WERI-Rb-1 (cell line): ENCODE data around the gene LHCGR.

Source experiments
- DNase-seq: peaks from one replicate; pipeline ENCODE4 v3.0.0-alpha.2; 2020
- H3K27ac ChIP-seq: fragments of 250-450 bp; sonication (Bioruptor Pico); 2 replicates; pipeline ENCODE4 v1.5.1; 2020; ENCODE audit warnings: mild to moderate bottlenecking, moderate library complexity
- H3K27me3 ChIP-seq: fragments of 250-450 bp; sonication (Bioruptor Pico); 2 replicates; pipeline ENCODE4 v1.5.1; 2021; ENCODE audit warnings: mild to moderate bottlenecking, low read depth, moderate library complexity; ENCODE audit not compliant: insufficient read depth, severe bottlenecking
- H3K36me3 ChIP-seq: fragments of 250-450 bp; sonication (Bioruptor Pico); 2 replicates; pipeline ENCODE4 v1.5.1; 2020; ENCODE audit warnings: mild to moderate bottlenecking, moderate library complexity
- H3K4me3 ChIP-seq: 2 replicates; pipeline ENCODE4 v1.5.1; 2011; ENCODE audit warnings: low read depth, mild to moderate bottlenecking, control low read depth, low read length
- H3K9me3 ChIP-seq: fragments of 250-450 bp; sonication (Bioruptor Pico); 2 replicates; pipeline ENCODE4 v1.5.1; 2021; ENCODE audit warnings: mild to moderate bottlenecking, moderate library complexity; ENCODE audit not compliant: severe bottlenecking
- CTCF ChIP-seq: IDR thresholded peaks from 2 replicates; pipeline ENCODE4 v1.5.1; 2011; ENCODE audit warnings: low read depth, mild to moderate bottlenecking, control low read depth, inconsistent platforms, low read length

Gene LHCGR

GRCh38 chr2:48719480-48720177, 35.9 kb downstream of the LHCGR start:
- H3K4me3 ChIP-seq = no peak overlapping the region
- H3K36me3 ChIP-seq = no peaks in the 10 kb centered on the region
- no peak for TF ChIP-seq CTCF
- H3K9me3 ChIP-seq = no peaks in the 10 kb centered on the region
- no peak for DNase-seq
- H3K27me3 ChIP-seq = no peaks in the 10 kb centered on the region
- H3K27ac ChIP-seq = no peak overlapping the region

GRCh38 chr2:48717846-48718245, 37.7 kb downstream of the LHCGR start:
- TF ChIP-seq CTCF = no peak

DNA sequence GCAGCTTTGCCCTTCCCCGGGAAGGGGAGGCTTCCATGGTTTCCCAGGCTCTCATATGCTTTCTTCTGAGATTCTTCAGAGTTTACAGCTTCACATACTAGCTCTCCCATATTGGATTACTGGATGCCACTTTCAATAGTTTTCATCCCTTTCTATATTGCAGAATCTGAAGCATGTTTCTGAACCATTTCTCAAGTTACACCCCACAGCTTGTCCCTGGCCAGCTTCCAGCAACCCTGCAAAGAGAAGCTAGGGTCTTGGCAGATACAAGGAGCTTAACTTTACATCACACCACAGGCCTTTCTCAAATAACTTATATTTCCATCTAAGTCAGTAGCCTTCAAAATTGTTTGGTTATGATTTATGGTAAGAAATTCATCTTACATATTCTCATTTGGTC, 39.6 kb downstream of the LHCGR start:
- H3K36me3 ChIP-seq = no peaks in the 10 kb centered on the region
- H3K27ac ChIP-seq = no peak overlapping the region
- no peak for DNase-seq
- no peaks in the 10 kb centered on the region for H3K27me3 ChIP-seq
- TF ChIP-seq CTCF = no peak
- H3K9me3 ChIP-seq = no peaks in the 10 kb centered on the region
- H3K4me3 ChIP-seq = no peak overlapping the region

More at GRCh38 chr2:48717846-48718245, 37.7 kb downstream of the LHCGR start:
- Histone ChIP-seq H3K27me3 (no peaks in the 10 kb centered on the region), H3K4me3 (no peak overlapping the region), H3K27ac (no peak overlapping the region), H3K36me3 (no peaks in the 10 kb centered on the region), H3K9me3 (no peaks in the 10 kb centered on the region)
- DNase-seq = no peak

DNA sequence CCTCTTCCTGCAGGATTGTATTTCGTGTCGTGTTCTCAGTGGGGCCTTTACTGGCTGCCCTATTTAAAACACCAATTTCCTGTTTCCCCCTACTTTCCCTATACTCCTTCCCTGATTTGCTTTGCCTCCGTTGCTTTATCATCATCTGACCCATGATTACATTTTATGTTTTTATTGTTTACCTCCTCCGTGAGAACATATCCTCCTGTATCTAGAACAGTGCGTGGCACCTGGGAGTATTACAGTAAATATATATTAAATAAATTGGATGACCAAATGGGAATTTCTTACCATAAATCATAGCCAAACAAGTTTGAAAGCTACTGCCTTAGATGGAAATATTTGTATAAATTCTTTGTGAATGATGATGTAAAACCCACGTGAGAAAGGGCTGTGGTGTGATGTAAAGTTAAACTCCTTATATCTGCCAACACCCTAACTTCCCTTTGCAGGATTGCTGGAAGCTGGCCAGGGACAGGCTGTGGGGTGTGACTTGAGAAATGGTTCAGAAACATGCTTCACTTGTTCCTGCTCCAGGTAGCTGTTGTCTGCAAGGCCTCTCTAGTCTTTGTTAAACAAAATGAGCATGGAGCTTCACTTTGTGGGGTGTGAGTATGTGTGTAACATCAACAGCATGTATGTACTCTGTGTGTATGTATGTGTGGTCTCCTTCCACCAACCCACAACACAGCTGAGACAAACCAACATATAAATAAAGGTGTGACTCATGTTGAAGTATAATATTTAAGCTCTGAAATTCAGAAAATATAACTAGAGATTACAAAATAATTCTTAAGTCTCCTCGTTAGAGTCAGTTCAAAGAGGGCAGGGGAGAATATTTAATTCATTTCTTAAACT, 40.3 kb downstream of the LHCGR start:
- TF ChIP-seq CTCF = no peak
- H3K4me3 ChIP-seq = no peak overlapping the region
- no peaks in the 10 kb centered on the region for H3K36me3 ChIP-seq
- no peaks in the 10 kb centered on the region for H3K27me3 ChIP-seq
- H3K9me3 ChIP-seq = no peaks in the 10 kb centered on the region
- no peak for DNase-seq
- no peak overlapping the region for H3K27ac ChIP-seq

DNA sequence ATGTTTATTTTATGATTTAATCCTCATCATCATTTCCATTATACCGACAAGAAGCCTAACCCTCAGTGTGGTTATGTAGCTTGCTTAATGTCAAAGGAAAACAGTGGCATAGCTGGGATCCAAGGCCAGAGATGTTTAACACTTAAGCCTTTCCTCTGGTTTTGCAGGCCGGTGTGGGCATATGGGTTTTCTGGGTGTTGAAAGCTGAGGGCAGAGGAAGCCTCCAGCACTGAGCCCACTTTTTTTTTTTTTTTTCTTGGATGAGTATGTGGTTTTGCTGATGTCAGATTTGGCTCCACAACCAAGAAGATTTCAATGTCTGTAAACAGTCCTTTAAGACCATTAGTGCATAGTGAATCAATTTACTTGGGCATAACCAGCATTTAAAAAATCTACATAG, 41.3 kb downstream of the LHCGR start:
- Histone ChIP-seq H3K4me3 (no peak overlapping the region), H3K36me3 (no peaks in the 10 kb centered on the region), H3K27me3 (no peaks in the 10 kb centered on the region), H3K9me3 (no peaks in the 10 kb centered on the region), H3K27ac (no peak overlapping the region)
- no peak for DNase-seq
- no peak for TF ChIP-seq CTCF
